Prostate gland (tissue), 2 donors: ENCODE data around the gene CIAPIN1. TPM values are rescaled to one million over a fixed set of nuclear protein-coding genes. Genes with fewer than 3 reads are reported as not detected.

Source experiments
- DNase-seq: peaks from one replicate; pipeline ENCODE4 v3.0.0-alpha.2; 2019; ENCODE audit warnings: low spot score
- H3K27ac ChIP-seq, 2 donors: fragments of 200-600 bp; sonication (generic); 2 replicates each; pipeline ENCODE4 v1.5.1; 2017 to 2019
- H3K27me3 ChIP-seq: fragments of 200-600 bp; sonication (generic); replicated peaks from 2 replicates; pipeline ENCODE4 v1.5.1; 2019; ENCODE audit not compliant: insufficient read depth
- H3K36me3 ChIP-seq, 2 donors: fragments of 200-600 bp; sonication (generic); 1 replicate in 1 of 2; 2 replicates in 1 of 2; pipeline versions ENCODE4 v1.5.1 to v1.8.1; 2017 to 2019
- H3K4me1 ChIP-seq: fragments of 200-600 bp; sonication (generic); replicated peaks from 2 replicates; pipeline ENCODE4 v1.5.1; 2019
- H3K4me3 ChIP-seq, 2 donors: fragments of 200-600 bp; sonication (generic); 2 replicates each; pipeline ENCODE4 v1.5.1; 2017 to 2019
- H3K9me3 ChIP-seq: fragments of 200-600 bp; sonication (generic); 2 replicates; pipeline ENCODE4 v1.5.1; 2017
- POLR2A ChIP-seq: fragments of 450-650 bp; IDR thresholded peaks from one replicate; pipeline ENCODE4 v1.6.1; 2016; ENCODE audit warnings: antibody characterized with exemption, mild to moderate bottlenecking
- POLR2AphosphoS5 ChIP-seq: sonication (generic); formaldehyde crosslinking; IDR thresholded peaks from one replicate; pipeline ENCODE4 v1.6.1; 2017; ENCODE audit warnings: antibody characterized with exemption
- WGBS: methylation state at CpG from one replicate; pipeline ENCODE4 v1.1.5; 2018; 5-methylcytosine and 5-hydroxymethylcytosine counted together
- intact Hi-C: fragments of 100-400 bp; cut with DNase I; formaldehyde crosslinking; loops from one replicate; pipeline ENCODE4 v1.14.2; 2022
- total RNA-seq, 2 donors: library from RNA; depleted of rRNA; stranded (reverse); fragments of >200 nt; gene quantifications; one replicate each; pipeline ENCODE4 v1.1.0, GENCODE V29; 2016
- TF ChIP-seq, protein P1 (sequence below), 4 experiments: fragments of 200-600 bp in 2 of 4; fragments of 450-650 bp in 2 of 4; sonication (generic) in 2 of 4; IDR thresholded peaks; 1 replicate in 3 of 4; 2 replicates in 1 of 4; pipeline ENCODE4 v1.5.1; 2016 to 2019; ENCODE audit warnings: antibody characterized with exemption in 4 of 4, mild to moderate bottlenecking in 2 of 4, moderate library complexity in 2 of 4

The CIAPIN1 gene
- total RNA-seq, 2 donors from 2014 or later = 20.1 to 40.3 TPM

DNA sequence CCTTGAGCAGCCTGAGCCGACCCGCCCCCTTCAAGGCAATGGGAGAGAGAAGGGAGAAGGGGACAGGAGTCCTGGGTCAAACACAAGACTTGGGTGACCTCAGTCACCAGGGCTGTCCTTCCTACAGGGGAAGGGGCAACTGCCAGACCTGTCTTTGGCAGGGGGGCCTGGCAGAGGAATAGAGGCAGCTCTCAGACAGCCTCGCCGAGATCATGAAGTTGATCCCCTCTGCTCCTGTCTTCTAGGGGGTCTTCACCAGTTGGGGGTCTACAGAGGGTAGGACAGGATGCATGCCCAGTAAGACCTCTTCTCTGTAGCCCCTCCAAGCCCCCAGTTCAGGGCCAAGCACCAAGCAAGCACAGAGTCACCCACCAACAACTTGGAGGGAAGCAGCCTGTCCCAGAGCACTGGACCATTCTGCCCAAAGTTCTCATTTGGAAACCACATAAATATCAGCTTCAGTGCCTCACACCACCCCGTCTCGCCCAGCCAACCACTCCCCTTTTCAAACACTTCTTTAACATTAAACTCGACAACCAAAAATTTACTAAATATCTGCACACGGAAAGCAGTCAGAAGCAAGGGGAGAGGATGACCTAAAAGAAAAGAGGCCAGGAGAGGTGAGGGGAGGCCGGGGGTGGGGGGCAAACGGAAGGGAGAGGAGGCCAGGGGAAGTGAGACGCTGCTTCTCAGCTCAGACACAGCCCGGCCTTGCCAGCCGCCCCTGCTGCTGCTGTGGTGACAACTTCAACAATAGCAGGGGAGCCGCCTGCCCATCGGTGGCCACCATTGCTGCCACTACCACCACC, 31.4 kb upstream of the CIAPIN1 start:
- TF ChIP-seq POLR2AphosphoS5 (no peak), POLR2A (no peak)
- TF ChIP-seq, protein P1, sequence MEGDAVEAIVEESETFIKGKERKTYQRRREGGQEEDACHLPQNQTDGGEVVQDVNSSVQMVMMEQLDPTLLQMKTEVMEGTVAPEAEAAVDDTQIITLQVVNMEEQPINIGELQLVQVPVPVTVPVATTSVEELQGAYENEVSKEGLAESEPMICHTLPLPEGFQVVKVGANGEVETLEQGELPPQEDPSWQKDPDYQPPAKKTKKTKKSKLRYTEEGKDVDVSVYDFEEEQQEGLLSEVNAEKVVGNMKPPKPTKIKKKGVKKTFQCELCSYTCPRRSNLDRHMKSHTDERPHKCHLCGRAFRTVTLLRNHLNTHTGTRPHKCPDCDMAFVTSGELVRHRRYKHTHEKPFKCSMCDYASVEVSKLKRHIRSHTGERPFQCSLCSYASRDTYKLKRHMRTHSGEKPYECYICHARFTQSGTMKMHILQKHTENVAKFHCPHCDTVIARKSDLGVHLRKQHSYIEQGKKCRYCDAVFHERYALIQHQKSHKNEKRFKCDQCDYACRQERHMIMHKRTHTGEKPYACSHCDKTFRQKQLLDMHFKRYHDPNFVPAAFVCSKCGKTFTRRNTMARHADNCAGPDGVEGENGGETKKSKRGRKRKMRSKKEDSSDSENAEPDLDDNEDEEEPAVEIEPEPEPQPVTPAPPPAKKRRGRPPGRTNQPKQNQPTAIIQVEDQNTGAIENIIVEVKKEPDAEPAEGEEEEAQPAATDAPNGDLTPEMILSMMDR (IDR thresholded peaks at IDR 0.05) = no peak
- no peaks in the 10 kb centered on the region for H3K27me3 ChIP-seq
- intact Hi-C loops = loop anchor here (5.0 kb wide), 1 partner anchor 39 kb away; no protein-coding TSS in a partner anchor
- H3K4me3 ChIP-seq = peak overlapping the region; percentile 4 to 18
- no peaks in the 10 kb centered on the region for H3K36me3 ChIP-seq
- no peaks in the 10 kb centered on the region for H3K4me1 ChIP-seq
- WGBS = 52% methylated on average over 15 of the region's 15 CpGs
- DNase-seq = no peak
- H3K27ac ChIP-seq = no peak overlapping the region
- no peaks in the 10 kb centered on the region for H3K9me3 ChIP-seq

DNA sequence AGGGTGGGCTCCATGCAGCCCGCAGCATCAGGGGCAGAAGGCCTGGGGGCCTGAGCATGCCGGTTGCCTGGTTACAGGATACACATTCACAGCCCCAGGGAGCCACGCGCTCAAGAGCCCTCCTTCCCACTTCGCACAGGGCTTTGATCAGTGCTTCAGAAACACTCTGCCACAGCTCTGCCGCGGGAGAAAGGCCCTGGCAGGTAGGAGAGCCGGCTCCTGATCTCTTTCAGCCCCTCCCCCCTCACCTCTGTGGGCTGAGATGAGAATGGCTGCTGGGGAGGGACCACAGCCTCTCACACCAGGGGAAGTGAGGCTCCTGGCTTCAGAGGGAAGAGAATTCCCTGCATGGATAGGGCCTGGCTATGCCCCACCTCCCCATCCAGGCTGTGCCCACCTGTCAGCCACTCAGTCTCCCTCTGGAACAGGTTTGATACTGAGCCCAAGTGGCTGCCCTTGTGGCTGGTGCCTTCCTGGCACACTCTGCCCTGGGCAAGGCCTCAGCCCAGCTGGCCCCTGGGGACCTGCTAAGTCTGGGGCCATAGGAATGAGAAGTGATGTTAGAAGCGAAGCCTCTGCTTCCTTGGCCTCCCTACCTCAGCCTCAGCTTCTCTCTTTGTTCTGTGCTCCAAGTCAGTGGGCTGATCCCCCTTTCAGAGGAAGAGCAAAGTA, 30.5 kb upstream of the CIAPIN1 start:
- TF ChIP-seq, protein P1 (IDR thresholded peaks at IDR 0.05) = no peak
- no peak for TF ChIP-seq POLR2AphosphoS5
- no peak for TF ChIP-seq POLR2A
- no peak for DNase-seq
- Histone ChIP-seq H3K9me3 (no peaks in the 10 kb centered on the region), H3K4me3 (no peak overlapping the region), H3K27ac (no peak overlapping the region), H3K27me3 (no peaks in the 10 kb centered on the region), H3K4me1 (no peaks in the 10 kb centered on the region), H3K36me3 (no peaks in the 10 kb centered on the region)
- 67% methylated on average over 9 of the region's 9 CpGs for WGBS
- intact Hi-C loops = loop anchor here (5.0 kb wide), 1 partner anchor 40 kb away; no protein-coding TSS in a partner anchor

DNA sequence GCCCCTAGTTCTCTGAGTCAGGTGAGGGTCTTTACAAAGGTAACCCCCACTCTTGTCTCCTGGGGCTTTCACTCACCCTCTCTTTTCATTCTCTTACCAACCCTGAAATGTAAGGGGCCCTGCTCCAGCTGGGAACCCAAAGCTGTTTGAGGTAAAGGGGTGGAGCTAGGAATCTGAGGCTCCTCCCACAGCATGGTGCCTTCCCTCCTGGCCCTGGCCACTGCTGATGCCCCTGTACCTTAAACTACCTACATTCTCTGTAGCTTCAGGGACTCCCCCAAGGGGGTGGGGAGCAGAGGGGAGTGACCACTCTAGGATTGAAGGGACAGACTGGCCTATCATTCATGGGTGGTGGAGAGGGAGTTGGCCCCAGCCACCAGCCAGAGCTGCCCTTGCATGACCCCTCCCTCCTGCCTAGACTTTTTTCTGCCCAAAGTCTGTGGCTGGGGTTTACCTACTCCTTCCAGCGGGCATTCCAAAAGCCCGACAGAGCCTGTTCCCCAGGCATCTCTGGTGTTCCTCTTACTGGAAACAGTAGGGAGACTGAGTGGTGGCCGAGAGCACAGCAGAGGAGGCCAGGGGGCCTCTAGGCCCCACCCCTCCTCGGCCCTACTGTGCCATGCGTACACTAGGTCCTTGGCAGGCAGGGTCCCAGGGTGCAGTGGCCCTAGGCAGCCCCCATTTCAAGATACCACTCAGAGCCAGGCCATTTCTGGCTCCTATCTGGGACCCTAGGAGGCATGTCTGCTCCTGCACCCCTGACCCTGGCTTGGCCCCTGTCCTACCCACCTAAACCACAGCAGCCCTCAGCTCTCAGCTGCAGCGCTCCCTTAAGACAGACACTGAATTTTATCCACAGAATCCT, 29.6 kb upstream of the CIAPIN1 start:
- Histone ChIP-seq H3K27ac (no peak overlapping the region), H3K4me1 (no peaks in the 10 kb centered on the region), H3K4me3 (no peak overlapping the region), H3K36me3 (peaks cover 0 to 8% of the 10 kb centered on the region in 2 donors), H3K27me3 (no peaks in the 10 kb centered on the region), H3K9me3 (no peaks in the 10 kb centered on the region)
- WGBS = 76% methylated on average over 6 of the region's 6 CpGs
- DNase-seq = no peak
- no peak for TF ChIP-seq POLR2AphosphoS5
- no peak for TF ChIP-seq POLR2A
- TF ChIP-seq, protein P1 (IDR thresholded peaks at IDR 0.05) = no peak
- intact Hi-C loops = loop anchor here (5.0 kb wide), 1 partner anchor 41 kb away; no protein-coding TSS in a partner anchor

DNA sequence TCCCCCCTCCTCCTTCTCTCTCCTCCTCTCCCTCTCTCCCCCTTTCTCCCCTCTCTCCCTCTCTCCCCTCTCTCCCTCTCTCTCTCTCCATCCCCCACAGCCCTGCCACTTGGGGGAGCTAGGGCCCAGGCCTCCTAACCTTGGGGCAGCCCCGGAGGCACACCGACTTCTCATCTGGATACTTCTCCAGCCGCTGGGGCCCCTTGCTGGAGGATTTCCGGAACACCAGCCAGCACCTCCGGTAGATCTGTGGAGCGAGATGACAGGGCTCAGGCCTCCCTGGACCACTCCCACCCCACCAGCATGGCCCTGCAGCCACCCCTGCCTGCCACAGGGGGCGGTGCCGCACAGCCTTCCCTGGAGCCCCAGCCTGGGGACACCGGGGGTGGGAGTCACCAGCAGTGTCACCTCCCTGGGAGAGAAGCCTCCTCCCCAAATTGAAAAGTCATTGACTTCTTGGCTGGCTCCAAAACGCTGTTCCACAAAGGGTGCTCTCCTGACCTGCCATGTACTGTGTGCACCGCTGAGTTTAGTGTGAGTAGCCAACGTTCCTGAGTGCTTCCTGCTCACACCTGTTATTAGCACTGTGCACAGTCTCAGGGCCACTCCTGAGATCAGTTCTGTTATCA, 28.6 kb upstream of the CIAPIN1 start:
- no peaks in the 10 kb centered on the region for H3K4me1 ChIP-seq
- no peak overlapping the region for H3K4me3 ChIP-seq
- no peaks in the 10 kb centered on the region for H3K9me3 ChIP-seq
- DNase-seq = no peak
- H3K27ac ChIP-seq = no peak overlapping the region
- TF ChIP-seq POLR2A = no peak
- TF ChIP-seq, protein P1 (IDR thresholded peaks at IDR 0.05) = peak in 2 of 4 experiments; percentile 22 to 35
- intact Hi-C loops = loop anchor here (5.0 kb wide), 1 partner anchor 41 kb away; no protein-coding TSS in a partner anchor
- H3K27me3 ChIP-seq = no peaks in the 10 kb centered on the region
- peaks cover 0 to 8% of the 10 kb centered on the region in 2 donors for H3K36me3 ChIP-seq
- WGBS = 27% methylated on average over 12 of the region's 12 CpGs
